GM18502 (cell line): ENCODE measurements around the gene PRODH.
"Not testable (repeated sequence)": the region's sequence is repeated elsewhere in the genome, so short reads cannot be mapped to it uniquely, and the experiment has no call there.

ENCODE experiments used
- ATAC-seq: cut with Tn5 transposase; IDR thresholded peaks from one replicate; pipeline ENCODE4 v1.9.1; 2021; ENCODE audit warnings: mild to moderate bottlenecking; ENCODE audit not compliant: unreplicated experiment, poor library complexity

Gene PRODH

DNA sequence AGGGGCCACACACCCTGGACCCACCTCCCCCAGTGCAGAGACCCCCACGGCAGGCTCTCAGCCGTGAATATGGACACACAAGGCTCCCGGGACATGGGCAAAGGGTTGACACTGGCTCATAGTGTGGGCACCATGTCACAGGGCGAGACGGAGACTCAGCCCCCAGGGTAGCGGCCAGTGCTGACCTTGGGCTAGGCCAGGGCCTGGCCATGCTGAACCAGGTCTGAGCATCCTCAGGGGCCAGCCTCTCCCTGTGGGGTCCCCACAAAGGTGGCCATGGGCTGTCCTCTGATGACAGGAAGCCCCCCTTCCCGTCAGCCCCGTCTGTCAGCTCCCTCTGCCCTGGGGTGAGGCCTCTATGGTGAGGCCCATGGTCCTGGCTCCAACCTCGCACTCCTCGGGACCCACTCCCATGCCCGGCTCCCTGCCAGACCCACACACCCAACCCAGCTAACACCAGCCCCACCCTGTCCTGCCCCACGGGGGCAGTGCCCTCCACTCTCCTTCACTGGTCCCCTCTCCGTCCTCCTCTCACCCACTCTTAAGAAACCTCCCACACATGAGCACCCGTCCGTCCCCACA, 19.0 kb upstream of the PRODH start:
- no peak for ATAC-seq

DNA sequence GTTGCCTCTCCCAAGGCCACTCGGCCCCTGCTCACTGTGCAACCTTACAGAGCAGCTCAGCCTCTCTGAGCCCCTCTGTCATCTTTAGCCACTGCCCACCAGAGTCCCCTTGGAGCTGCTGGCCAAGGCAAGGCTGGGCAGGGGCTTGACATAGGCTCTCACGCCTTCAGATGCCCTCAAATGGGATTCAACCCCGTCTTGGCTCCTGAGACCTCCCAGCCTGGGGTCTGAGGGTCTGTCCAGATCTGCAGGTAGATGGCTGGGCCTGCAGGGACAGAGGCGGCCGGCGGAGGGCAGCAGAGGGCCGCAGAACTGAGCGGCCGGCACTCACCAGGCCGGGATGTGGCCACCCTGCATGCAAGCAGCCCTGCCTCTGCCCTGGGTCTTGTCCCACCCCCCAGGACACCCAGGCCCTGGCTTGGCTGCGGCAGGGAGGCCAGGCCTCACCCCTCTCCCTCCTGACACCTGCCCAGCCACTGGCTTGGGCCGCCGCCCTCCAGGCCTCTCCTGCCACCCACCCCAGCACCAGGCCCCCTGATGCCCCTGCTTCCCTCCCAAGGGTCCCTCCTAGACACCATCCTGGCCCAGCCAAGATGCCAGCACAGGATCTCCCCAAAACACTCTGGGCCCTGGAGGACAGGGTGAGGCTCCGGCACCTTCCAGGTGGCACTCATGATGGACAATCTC, 18.4 kb upstream of the PRODH start:
- not testable (repeated sequence) for ATAC-seq

DNA sequence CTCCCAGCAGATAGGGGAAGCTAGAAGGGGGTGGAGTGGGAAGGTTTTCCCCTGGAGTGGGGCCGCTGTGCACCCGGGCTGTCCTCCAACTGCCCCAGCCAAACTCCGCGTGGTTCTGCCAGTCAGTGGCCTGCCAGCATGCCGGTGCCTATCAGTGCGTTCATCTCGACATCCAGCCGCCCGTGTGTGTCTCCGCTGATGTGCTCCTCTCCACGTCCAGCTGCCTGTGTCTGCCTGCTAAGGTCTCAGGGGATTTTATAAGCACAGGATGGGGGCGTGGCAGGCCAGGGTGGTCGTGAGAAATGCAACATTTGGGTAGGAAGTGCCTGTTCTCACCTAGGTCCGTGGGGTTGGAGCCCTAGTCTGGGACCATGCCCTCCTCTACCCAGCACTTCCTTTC, 17.0 kb upstream of the PRODH start:
- not testable (repeated sequence) for ATAC-seq

DNA sequence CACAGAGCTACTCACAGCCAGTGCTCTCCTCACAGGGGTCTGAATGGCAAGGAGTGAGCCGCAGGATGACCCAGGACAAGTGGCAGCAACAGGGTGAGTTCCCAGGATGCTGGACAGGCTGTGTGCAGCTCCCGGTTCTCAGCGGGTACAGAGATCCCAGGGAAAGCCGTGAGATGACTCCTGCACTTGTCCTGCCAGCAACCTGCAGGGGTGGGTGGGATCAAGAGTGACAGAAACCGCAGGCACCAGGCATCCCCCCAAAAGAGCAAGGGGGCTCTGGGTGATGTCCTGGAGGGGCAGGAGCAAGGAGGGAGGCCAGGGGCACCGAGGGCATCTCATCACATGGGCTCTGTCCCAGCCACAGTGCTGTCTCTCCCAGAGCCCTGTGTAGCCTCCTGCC, 15.9 kb upstream of the PRODH start:
- no peak for ATAC-seq

DNA sequence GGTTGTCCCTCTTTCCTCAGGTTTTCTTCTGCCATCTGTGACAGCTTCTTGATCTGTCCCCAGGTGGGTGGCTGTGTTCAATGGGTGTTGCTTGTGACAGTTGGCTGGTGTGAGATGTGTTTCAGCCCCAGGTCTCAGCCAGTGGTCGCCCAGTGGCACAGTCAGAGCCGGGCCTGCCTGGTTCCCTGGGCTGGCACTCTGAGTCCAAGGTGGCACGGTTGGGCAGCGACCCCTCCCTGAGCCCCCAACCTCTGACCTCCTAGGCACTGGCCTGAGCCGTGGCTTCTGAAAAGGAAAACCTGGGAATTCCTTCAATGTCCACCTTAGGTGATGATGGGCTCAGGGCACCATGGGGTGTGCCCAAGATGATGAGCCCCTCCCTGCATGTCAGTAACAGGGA, 14.0 kb upstream of the PRODH start:
- ATAC-seq = no peak

DNA sequence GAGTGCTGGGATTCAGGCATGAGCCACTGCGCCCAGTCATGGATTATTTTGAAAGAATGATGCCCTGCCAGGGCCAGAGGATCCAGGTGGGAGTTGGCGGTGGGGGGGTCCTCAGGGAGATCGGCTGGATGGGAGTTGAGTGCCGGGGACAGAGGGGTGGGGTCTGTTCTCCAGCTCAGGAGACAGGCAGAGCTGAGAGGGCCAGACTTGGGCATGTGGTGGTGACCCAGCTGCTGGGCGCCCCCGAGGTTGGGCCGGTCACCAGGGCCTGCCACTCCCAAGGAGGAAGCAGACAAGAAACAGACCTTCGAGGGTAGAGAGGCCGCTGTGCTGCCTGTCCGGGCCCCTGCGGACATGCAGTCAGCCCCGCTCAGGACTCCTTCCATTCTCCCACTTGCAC, 11.8 kb upstream of the PRODH start:
- ATAC-seq = no peak

DNA sequence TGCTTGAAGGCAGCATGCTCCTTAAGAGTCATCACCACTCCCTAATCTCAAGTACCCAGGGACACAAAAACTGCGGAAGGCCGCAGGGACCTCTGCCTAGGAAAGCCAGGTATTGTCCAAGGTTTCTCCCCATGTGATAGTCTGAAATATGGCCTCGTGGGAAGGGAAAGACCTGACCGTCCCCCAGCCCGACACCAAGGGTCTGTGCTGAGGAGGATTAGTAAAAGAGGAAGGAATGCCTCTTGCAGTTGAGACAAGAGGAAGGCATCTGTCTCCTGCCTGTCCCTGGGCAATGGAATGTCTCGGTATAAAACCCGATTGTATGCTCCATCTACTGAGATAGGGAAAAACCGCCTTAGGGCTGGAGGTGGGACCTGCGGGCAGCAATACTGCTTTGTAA, 11.0 kb upstream of the PRODH start:
- ATAC-seq = not testable (repeated sequence)

DNA sequence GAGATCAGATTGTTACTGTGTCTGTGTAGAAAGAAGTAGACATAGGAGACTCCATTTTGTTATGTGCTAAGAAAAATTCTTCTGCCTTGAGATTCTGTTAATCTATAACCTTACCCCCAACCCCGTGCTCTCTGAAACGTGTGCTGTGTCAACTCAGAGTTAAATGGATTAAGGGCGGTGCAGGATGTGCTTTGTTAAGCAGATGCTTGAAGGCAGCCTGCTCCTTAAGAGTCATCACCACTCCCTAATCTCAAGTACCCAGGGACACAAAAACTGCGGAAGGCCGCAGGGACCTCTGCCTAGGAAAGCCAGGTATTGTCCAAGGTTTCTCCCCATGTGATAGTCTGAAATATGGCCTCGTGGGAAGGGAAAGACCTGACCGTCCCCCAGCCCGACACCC, 2.6 kb upstream of the PRODH start:
- not testable (repeated sequence) for ATAC-seq

DNA sequence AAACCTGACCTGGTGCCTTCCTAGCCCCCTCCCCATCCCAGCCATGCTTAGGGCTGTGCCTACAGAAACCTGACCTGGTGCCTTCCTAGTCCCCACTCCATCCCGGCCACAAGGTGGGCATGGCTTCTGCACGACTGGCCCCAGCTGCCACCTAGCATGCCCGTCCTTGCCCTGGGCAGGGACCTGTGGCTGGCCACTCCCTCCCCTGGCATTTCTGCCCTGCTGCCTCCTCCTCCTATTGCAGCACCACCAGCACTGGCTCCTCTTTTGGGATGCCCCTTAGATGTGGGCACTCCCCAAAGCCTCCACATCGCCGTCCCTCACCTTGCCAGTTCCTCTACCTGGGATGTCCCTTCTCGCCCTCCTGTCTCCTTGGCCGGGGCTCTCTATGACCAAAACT, 1.4 kb downstream of the PRODH start:
- ATAC-seq = not testable (repeated sequence)

DNA sequence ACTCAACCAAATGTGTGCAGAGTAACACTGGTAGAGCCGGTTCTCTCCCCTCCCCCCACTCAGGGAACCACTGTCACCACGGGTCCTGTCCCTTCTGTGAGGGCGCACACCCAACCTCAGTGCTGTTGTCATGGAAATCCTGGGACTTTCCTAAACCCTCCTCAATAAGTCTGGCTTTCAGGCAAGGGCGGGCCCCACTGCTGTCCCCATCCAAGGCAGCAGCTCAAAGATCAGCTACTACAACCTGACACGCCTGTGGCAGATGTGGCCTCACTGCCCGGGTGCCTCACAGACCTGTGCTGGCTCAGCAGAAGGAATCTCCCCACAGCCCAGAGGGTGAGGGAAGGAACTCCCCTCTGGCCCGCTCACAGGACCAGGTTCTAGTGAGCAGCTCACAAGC, 2.2 kb downstream of the PRODH start:
- ATAC-seq = no peak

DNA sequence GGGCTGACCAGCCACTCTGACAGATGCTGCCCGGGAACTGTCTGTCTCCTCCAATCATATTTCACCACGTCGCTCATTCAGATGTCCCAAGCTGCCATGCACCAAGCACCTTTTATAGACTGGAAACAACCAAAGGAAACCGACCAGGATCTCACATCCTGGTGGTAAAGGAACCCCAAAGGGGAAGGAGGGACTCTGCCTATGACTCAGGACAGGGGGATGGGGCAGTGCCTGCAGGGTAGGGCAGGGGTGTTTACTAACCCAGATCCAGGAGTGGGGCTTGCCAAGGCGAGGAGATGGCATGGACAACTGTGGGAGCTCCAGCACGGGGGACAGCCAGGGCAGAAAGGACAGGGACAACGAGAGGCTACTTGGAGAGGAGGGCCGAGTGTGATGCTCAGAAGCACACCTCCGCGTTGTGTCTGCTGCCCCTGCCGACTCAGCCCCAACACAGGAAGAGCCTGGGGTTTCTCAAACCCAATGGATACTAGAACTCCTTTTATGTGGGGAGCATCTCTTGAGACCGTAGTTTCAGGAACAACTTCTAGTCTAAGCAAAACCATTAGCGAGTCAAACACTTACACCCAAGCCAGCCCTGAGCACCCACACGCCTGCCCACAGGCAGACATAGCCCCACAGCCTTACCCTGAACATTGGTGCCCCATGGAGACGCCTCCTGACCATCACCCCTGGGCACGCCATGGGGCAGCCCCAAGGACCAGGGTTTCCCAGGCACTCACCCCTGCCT, 4.0 kb downstream of the PRODH start:
- no peak for ATAC-seq

DNA sequence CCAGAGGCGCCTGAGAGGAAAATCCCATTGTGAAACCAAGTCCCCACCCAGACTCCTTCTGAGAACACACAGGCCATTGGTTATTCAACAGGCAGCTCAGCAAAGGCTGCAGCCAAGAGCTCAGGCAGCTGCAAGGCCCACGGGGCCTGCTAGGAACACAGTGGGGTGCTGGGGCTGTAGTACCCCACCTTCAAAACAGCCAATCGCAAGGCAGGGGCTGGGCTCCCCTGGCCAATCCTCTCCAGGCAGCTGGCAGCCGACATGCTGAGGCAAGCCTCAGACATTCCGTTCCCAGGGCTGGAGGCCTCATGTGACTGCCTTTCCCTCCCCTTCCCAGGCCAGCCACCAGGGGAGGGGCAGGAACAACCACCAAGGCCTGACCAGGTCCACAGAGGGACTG, 6.6 kb downstream of the PRODH start:
- no peak for ATAC-seq

DNA sequence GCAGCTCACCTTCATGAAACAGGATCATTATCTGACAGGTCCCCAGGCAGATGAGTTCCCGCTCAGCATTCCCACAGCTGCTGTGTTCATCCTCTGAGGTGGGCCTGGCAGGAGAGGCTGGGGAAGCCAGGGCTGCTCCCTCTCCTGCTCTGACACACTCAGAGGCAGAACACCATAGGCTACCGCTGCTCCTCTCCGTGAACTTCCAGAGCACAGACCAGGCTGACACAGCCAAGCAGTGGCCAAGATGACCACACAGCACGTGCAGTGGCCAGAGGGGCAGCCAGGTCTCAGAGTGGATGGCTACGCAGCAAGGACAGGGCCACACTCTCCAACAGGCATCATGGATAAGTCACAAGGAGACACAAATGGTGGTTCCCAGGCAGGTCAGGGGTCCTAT, 8.5 kb downstream of the PRODH start:
- no peak for ATAC-seq

DNA sequence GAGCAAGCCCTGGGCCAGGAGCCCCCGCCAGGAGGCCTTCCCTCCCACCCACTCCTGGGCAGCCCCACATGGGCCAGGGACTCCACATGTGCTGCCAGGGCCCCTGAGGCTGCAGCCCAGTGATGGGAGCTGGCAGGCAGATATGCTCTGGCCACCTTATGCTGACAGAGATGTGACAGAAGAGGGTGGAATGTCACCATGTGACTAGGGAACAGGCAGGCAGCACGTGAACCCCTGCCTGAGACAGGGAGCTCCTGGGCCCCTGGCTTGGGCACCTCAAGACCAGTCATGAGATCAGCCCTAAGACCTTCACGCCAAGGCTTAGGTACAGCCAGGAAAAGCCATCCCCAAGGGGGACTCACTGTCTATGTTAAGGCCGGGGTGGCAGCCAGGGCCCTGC, 9.1 kb downstream of the PRODH start:
- ATAC-seq = no peak

DNA sequence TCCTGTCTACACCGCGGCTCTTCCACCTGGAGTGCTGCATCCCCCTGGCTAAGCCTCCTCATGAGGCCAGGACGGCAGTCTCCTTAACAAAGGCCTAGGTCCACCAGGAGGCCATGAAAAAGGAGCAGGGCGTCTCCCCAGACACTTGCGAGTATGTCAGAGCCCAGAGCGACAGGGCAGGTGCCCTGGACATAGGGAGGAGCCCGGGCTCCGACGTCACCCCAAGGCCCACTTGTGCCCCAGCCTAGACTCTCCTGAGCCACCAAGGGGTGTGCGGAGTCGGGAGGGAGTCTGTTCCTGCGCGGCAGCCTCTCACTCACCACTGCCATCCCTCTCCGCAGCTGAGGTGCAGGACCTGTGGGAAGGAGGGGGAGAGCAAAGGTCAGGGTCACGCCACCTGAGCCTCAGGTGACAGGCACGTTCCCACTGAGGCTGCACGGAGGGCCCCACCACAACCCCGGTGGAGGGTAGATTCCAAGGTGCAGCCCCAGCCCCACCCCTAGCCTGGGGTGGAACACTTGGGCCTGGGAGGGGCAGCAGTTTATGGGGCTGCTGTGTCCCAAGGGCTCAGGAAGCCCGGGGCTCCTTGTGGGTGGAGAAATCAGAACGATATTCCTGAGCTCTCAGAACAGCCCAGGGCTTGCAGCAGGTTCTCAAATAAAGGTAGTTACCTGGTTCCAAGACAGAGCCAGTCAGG, 10.6 kb downstream of the PRODH start:
- ATAC-seq = no peak

DNA sequence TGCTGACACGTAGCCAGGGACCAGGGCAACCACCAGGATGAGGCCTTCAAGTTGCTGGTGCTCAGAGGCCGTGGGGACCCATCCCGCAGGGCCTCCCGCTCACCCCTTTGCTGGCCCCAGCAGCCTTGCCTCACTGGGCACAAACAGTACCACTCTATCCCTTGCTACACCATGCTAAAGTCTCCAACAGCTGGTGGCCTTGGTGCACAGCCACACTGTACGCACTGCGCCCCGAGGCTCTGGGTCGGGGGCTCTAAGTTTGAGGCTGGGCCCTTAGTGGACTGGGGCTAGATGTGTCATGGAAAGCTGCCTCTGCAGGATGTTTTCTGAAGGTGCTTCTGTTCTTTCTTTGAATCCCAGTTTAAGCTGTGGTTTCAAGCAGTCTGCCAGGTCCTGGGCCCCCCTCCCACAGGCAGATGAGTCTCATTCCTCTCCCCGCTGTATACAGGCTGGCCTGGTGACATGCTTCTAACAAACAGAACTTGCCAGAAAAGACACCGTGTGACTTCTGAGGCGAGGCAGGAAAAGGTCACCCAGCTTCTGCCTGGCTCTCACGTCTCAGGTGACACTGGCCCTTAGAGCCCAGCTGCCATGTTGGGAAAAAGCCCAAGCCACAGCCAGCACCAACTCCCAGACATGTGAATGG, 15.7 kb downstream of the PRODH start:
- not testable (repeated sequence) for ATAC-seq

DNA sequence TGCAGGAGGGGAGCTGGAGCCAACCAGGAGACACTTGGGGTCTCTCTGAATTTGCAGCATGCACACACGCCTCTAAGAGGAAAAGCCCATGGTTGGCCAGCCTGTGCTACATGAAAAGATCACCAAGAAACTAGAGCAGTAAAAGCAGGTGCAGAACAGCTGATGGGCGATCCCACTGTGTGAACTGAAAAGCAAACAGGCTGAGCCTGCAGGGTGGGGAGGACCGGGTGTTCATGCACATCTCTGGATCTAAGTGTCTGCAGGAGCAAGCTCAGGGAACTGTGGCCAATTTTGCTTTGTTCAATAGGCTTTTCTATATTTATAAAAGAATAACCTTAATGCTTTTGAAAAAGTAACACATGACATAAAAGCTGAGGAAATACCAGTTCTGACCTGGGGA, 18.3 kb downstream of the PRODH start:
- ATAC-seq = not testable (repeated sequence)

DNA sequence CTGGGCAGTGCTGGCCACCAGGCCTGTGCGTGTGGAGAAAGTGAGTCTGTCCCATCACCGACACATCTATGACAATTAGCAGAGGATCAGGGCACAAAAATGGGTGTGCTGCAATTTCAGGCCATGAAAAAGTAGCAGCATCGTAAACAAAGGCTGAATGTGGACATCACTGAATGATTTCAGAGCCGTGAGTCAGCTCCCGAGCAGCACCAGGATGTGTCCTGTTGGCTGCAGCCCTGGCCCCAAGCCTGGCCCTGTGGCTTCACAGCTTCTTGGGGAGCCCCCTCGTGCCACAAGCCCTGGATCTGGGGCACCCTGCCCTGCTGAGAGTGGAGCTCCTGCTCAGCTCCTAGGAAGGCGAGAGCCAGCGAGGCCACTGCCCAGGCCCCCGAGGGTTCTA, 20.5 kb downstream of the PRODH start:
- not testable (repeated sequence) for ATAC-seq

DNA sequence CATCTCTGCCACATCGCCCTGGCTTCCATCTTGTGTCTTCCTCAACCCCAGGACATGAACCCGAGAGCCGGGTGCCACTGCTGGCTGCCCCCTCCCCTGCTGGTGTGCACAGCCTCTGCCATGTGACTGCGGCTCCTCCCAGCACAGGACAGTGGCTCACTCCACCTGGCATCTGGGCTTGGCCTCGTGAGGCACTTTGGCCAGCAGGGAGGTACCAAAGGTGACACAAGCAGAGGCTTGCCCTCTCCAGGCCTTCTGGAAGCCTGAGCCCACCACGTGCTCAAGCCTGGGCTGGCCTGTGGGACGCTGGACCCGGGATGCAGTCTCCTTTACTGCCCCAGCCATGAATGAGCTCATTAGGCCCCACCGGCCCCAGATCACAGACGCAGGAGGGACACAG, 21.5 kb downstream of the PRODH start:
- not testable (repeated sequence) for ATAC-seq

DNA sequence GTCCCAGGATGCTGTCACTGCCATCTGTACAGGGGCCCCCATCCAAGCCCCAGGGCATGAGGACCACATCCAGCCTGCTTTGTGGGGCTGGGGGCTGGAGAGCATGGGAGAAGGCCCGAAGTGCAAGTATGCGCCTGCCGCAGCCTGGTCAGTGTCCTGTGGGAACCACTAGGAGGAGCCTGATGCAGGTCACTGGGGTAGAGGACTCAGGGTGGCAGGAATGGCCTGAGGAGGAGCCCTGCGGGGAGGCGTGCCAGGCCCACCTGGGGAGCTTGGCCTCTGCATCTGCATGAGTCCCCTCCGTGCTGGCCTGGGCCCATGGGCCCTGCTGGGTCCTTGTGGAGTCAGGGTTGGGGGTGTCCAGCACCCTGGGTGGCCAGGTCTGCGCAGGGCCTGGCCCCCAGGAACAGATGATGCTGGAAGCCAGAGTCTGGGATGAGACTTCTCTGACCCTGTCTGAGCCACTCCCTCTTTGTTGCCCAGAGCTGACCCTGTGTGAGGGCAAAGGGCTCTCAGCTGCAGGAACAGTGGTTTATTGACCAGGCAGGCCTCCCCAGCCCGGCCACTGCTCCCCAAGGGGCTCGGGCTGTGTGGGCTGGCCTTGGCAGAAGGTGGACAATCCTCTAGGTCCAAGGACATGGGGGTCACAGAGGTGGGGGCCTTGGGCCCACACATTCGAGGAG, 23.7 kb downstream of the PRODH start:
- not testable (repeated sequence) for ATAC-seq
